Sigmoid colon (tissue), 4 donors: Measurements from ENCODE around the gene APLF.

Experiments
- CTCF ChIP-seq, 4 experiments: fragments of 450-650 bp in 3 of 4; fragments of 200-600 bp in 1 of 4; IDR thresholded peaks; one replicate each; pipeline ENCODE4 v1.5.1; 2016 to 2019; ENCODE audit warnings: antibody characterized with exemption in 4 of 4, mild to moderate bottlenecking in 3 of 4, moderate library complexity in 2 of 4
- POLR2AphosphoS5 ChIP-seq, 4 donors: sonication (generic); formaldehyde crosslinking; IDR thresholded peaks; one replicate each; pipeline ENCODE4 v1.6.1; 2017; ENCODE audit warnings: antibody characterized with exemption in 4 of 4

DNA sequence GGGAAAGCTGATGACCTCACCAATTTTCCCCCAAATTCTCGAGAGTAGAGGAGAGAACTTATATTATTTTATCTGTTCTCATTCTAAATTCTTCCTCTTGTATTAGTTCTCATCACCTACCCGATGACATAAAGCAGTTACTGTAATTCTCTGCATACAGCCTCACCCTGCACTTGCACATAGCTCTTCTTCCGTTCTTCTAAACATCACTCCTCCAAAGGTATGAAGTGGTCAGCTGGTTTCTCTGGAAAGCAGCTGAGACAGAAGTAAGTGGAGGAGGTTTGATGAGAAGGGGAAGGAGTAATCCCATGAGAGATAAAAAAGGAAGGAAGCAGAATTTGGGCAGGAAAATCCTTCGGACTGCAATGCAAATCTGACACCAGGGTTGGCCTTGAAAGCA, 39.3 kb upstream of the APLF start:
- no peak for TF ChIP-seq CTCF (IDR thresholded peaks at IDR 0.05)
- TF ChIP-seq POLR2AphosphoS5 (IDR thresholded peaks at IDR 0.05), result no peak
